ENCODE data around the gene NEUROD2. TPM values are rescaled to one million over a fixed set of nuclear protein-coding genes. Genes with fewer than 3 reads are reported as not detected.

Gene NEUROD2
- total RNA-seq, 1 experiment from 2014 or later = not detected

GRCh38 chr17:39605492-39606433, 2.0 kb downstream of the NEUROD2 start:
- DNase-seq (ENCODE audit: extremely low read depth, low read depth) = no peak

- DNase-seq (ENCODE audit: extremely low read depth, low read depth) = no peak
These were observed 2.7 kb downstream of the NEUROD2 start for GRCh38 chr17:39604911-39605491.

- no peak for DNase-seq (ENCODE audit: extremely low read depth, low read depth)
These were observed 4.3 kb downstream of the NEUROD2 start for GRCh38 chr17:39603304-39604016.

- no peak for DNase-seq (ENCODE audit: extremely low read depth, low read depth)
These were observed 5.0 kb downstream of the NEUROD2 start for GRCh38 chr17:39602533-39603303.

- no peak for DNase-seq (ENCODE audit: extremely low read depth, low read depth)
These were observed 5.8 kb downstream of the NEUROD2 start for GRCh38 chr17:39601758-39602532.

GRCh38 chr17:39600997-39601597, 6.6 kb downstream of the NEUROD2 start:
- DNase-seq (ENCODE audit: extremely low read depth, low read depth) = no peak

- DNase-seq (ENCODE audit: extremely low read depth, low read depth) = no peak
These were observed 7.3 kb downstream of the NEUROD2 start for GRCh38 chr17:39600288-39600996.

- DNase-seq (ENCODE audit: extremely low read depth, low read depth) = no peak
These were observed 8.0 kb downstream of the NEUROD2 start for GRCh38 chr17:39599665-39600231.

- no peak for DNase-seq (ENCODE audit: extremely low read depth, low read depth)
These were observed 8.6 kb downstream of the NEUROD2 start for GRCh38 chr17:39599004-39599664.

- no peak for DNase-seq (ENCODE audit: extremely low read depth, low read depth)
These were observed 9.1 kb downstream of the NEUROD2 start for GRCh38 chr17:39598630-39599003.

GRCh38 chr17:39598047-39598481, 9.7 kb downstream of the NEUROD2 start:
- no peak for DNase-seq (ENCODE audit: extremely low read depth, low read depth)

GRCh38 chr17:39597372-39598046, 10.2 kb downstream of the NEUROD2 start:
- DNase-seq (ENCODE audit: extremely low read depth, low read depth) = no peak

GRCh38 chr17:39596543-39597267, 11.0 kb downstream of the NEUROD2 start:
- DNase-seq (ENCODE audit: extremely low read depth, low read depth) = no peak

- no peak for DNase-seq (ENCODE audit: extremely low read depth, low read depth)
These were observed 11.7 kb downstream of the NEUROD2 start for GRCh38 chr17:39595928-39596510.

GRCh38 chr17:39595294-39595693, 12.4 kb downstream of the NEUROD2 start:
- DNase-seq (ENCODE audit: extremely low read depth, low read depth) = no peak

- DNase-seq (ENCODE audit: extremely low read depth, low read depth) = no peak
These were observed 14.3 kb downstream of the NEUROD2 start for GRCh38 chr17:39593371-39593770.

All from NCI-H460 (cell line).